H1 (cell line): ENCODE measurements around the gene PNCK. TPM values are rescaled to one million over a fixed set of nuclear protein-coding genes. Genes with fewer than 3 reads are reported as not detected.

Source experiments
- CTCF ChIA-PET: fragments of 300-600 bp; sonication (Branson Sonifier 250); formaldehyde crosslinking; loops from one replicate; lab custom pipeline; 2021; ENCODE audit not compliant: partially characterized antibody; lab: Charles Lee
- POLR2A ChIA-PET: fragments of 300-600 bp; sonication (Branson Sonifier 250); formaldehyde crosslinking; loops from one replicate; lab custom pipeline; 2021; ENCODE audit warnings: inconsistent platforms; ENCODE audit not compliant: partially characterized antibody; lab: Charles Lee
- DNase-seq, 2 experiments: peaks; one replicate each; pipeline versions ENCODE4 v3.0.0 to v3.0.0-alpha.2; 2010 to 2022; ENCODE audit warnings: low spot score in 2 of 2, low read depth in 1 of 2, mixed read lengths in 1 of 2
- FAIRE-seq: peaks from 2 replicates; lab custom pipeline; 2011; peaks lifted over from hg19 to GRCh38; lab: Jason Lieb, UNC
- H2AFZ ChIP-seq: 2 replicates; pipeline ENCODE4 v1.8.1; 2012; ENCODE audit warnings: low read length, inconsistent platforms
- H2AK5ac ChIP-seq: 2 replicates; pipeline ENCODE4 v1.6.1; 2013; ENCODE audit warnings: low read depth, low read length
- H2BK120ac ChIP-seq: replicated peaks from 2 replicates; pipeline ENCODE3; 2013; ENCODE audit warnings: low read depth, low read length, inconsistent platforms
- H2BK12ac ChIP-seq: 2 replicates; pipeline ENCODE4 v1.6.1; 2013; ENCODE audit warnings: low read depth, low read length
- H2BK15ac ChIP-seq: 2 replicates; pipeline ENCODE4 v1.6.1; 2013; ENCODE audit warnings: low read length
- H2BK20ac ChIP-seq: 2 replicates; pipeline ENCODE4 v1.6.1; 2013; ENCODE audit warnings: low read length
- H2BK5ac ChIP-seq: 2 replicates; pipeline ENCODE4 v1.6.1; 2013; ENCODE audit warnings: low read depth, low read length
- H3K14ac ChIP-seq: 2 replicates; pipeline ENCODE4 v1.6.1; 2013; ENCODE audit warnings: inconsistent platforms; ENCODE audit not compliant: insufficient read length
- H3K18ac ChIP-seq: 2 replicates; pipeline ENCODE4 v1.6.1; 2013; ENCODE audit warnings: low read length; ENCODE audit errors: extremely low read depth
- H3K23ac ChIP-seq: 2 replicates; pipeline ENCODE4 v1.6.1; 2013; ENCODE audit warnings: inconsistent platforms; ENCODE audit not compliant: insufficient read length
- H3K23me2 ChIP-seq: 2 replicates; pipeline ENCODE4 v1.6.1; 2013; ENCODE audit warnings: low read depth, low read length
- H3K27ac ChIP-seq: 2 replicates; pipeline ENCODE4 v1.6.1; 2011; ENCODE audit warnings: low read depth, low read length, inconsistent platforms
- H3K27me3 ChIP-seq, 4 experiments: replicated peaks in 1 of 4; 1 replicate in 1 of 4; 2 replicates in 3 of 4; pipeline versions ENCODE4 v1.6.1 to v1.8.1; 2011 to 2013; ENCODE audit warnings: low read length in 3 of 4, mild to moderate bottlenecking in 3 of 4, inconsistent platforms in 2 of 4, mixed read lengths in 2 of 4, moderate library complexity in 1 of 4; ENCODE audit not compliant: control insufficient read depth in 3 of 4, insufficient read depth in 3 of 4; ENCODE audit errors: extremely low read depth in 1 of 4
- H3K36me3 ChIP-seq, 4 experiments: 2 replicates each; pipeline versions ENCODE4 v1.6.1 to v1.8.1; 2011 to 2013; ENCODE audit warnings: mild to moderate bottlenecking in 4 of 4, low read length in 3 of 4, moderate library complexity in 2 of 4, control low read depth in 1 of 4, inconsistent platforms in 1 of 4; ENCODE audit not compliant: insufficient read depth in 4 of 4, control insufficient read depth in 2 of 4
- H3K4ac ChIP-seq: replicated peaks from 2 replicates; pipeline ENCODE3; 2013; ENCODE audit warnings: low read length, low read depth, mixed read lengths, inconsistent platforms; ENCODE audit not compliant: insufficient read length
- H3K4me1 ChIP-seq, 4 experiments: replicated peaks in 1 of 4; 1 replicate in 1 of 4; 2 replicates in 3 of 4; pipeline versions ENCODE4 v1.6.1 to v1.8.1; 2011 to 2013; ENCODE audit warnings: low read length in 3 of 4, inconsistent platforms in 2 of 4, mixed read lengths in 1 of 4; ENCODE audit not compliant: insufficient read depth in 4 of 4, control insufficient read depth in 3 of 4
- H3K4me2 ChIP-seq, 2 experiments: 2 replicates each; pipeline versions ENCODE4 v1.6.1 to v1.8.1; 2011 to 2013; ENCODE audit warnings: low read depth in 2 of 2, low read length in 2 of 2, control low read depth in 1 of 2, inconsistent platforms in 1 of 2, mild to moderate bottlenecking in 1 of 2; ENCODE audit not compliant: insufficient read depth in 1 of 2
- H3K4me3 ChIP-seq, 4 experiments: fragments of 200-600, 300-600 bp in 1 of 4; sonication (generic), shearing (Covaris generic), sonication (Bioruptor Twin) in 1 of 4; 2 replicates each; pipeline versions ENCODE4 v1.5.1 to v1.8.1; 2011 to 2016; ENCODE audit warnings: low read length in 4 of 4, low read depth in 3 of 4, control low read depth in 2 of 4, inconsistent platforms in 2 of 4, mild to moderate bottlenecking in 2 of 4, mixed read lengths in 1 of 4, moderate library complexity in 1 of 4; ENCODE audit not compliant: insufficient read depth in 2 of 4; ENCODE audit errors: extremely low read depth in 1 of 4
- H3K56ac ChIP-seq: replicated peaks from 2 replicates; pipeline ENCODE3; 2013; ENCODE audit warnings: low read depth, mild to moderate bottlenecking, mixed read lengths, low read length, inconsistent platforms; ENCODE audit not compliant: insufficient read length
- H3K79me1 ChIP-seq: 2 replicates; pipeline ENCODE4 v1.6.1; 2013; ENCODE audit warnings: low read depth, low read length, control low read depth
- H3K79me2 ChIP-seq, 2 experiments: 2 replicates each; pipeline versions ENCODE4 v1.6.1 to v1.8.1; 2012 to 2013; ENCODE audit warnings: low read length in 2 of 2, mild to moderate bottlenecking in 2 of 2, inconsistent platforms in 1 of 2; ENCODE audit not compliant: insufficient read depth in 2 of 2, control insufficient read depth in 1 of 2
- H3K9ac ChIP-seq, 4 experiments: replicated peaks in 1 of 4; 1 replicate in 1 of 4; 2 replicates in 3 of 4; pipeline versions ENCODE4 v1.6.1 to v1.8.1; 2011 to 2013; ENCODE audit warnings: low read depth in 3 of 4, low read length in 3 of 4, control low read depth in 2 of 4, mild to moderate bottlenecking in 2 of 4, moderate library complexity in 2 of 4, inconsistent platforms in 1 of 4; ENCODE audit errors: extremely low read depth in 1 of 4
- H3K9me3 ChIP-seq, 2 experiments: 2 replicates each; pipeline versions ENCODE4 v1.6.1 to v1.8.1; 2012 to 2013; ENCODE audit warnings: mild to moderate bottlenecking in 2 of 2, moderate library complexity in 2 of 2, control low read depth in 1 of 2, inconsistent platforms in 1 of 2, low read depth in 1 of 2, low read length in 1 of 2, mixed read lengths in 1 of 2; ENCODE audit not compliant: insufficient read depth in 2 of 2
- H4K20me1 ChIP-seq, 2 experiments: replicated peaks in 1 of 2; 2 replicates each; pipeline versions ENCODE3 to v1.8.1; 2011 to 2013; ENCODE audit warnings: inconsistent platforms in 2 of 2, low read length in 2 of 2, mild to moderate bottlenecking in 1 of 2; ENCODE audit not compliant: insufficient read depth in 2 of 2, control insufficient read depth in 1 of 2
- H4K5ac ChIP-seq: 2 replicates; pipeline ENCODE4 v1.6.1; 2013; ENCODE audit warnings: low read length, low read depth, mixed read lengths, inconsistent platforms; ENCODE audit not compliant: insufficient read length
- H4K8ac ChIP-seq: 2 replicates; pipeline ENCODE4 v1.8.0; 2013; ENCODE audit warnings: mild to moderate bottlenecking, moderate library complexity, low read length, inconsistent platforms; ENCODE audit not compliant: insufficient read depth; ENCODE audit errors: extremely low read depth
- H4K91ac ChIP-seq: replicated peaks from 2 replicates; pipeline ENCODE3; 2013; ENCODE audit warnings: low read length, mixed read lengths, inconsistent platforms; ENCODE audit not compliant: insufficient read length
- ASH2L ChIP-seq: fragments of 200-600, 300-600 bp; sonication (generic); IDR thresholded peaks from one replicate; pipeline ENCODE4 v1.7.1; 2017; ENCODE audit warnings: low read length
- BACH1 ChIP-seq: IDR thresholded peaks from 2 replicates; pipeline ENCODE4 v1.6.1; 2012; ENCODE audit warnings: low read length, improper control_type of control experiment
- BCL11A ChIP-seq, 2 experiments: IDR thresholded peaks; one replicate each; pipeline ENCODE4 v1.6.1; 2011; ENCODE audit warnings: low read depth in 2 of 2, low read length in 2 of 2, mild to moderate bottlenecking in 2 of 2
- CTBP2 ChIP-seq: IDR thresholded peaks from 2 replicates; pipeline ENCODE4 v1.7.0; 2011; ENCODE audit warnings: borderline replicate concordance, mild to moderate bottlenecking, moderate library complexity, mixed read lengths, low read length; ENCODE audit not compliant: insufficient read depth, insufficient read length
- GABPA ChIP-seq: IDR thresholded peaks from 2 replicates; pipeline ENCODE4 v1.6.1; 2011; ENCODE audit warnings: mild to moderate bottlenecking, low read length, moderate library complexity, borderline replicate concordance; ENCODE audit not compliant: insufficient read depth
- KDM4A ChIP-seq: IDR thresholded peaks from one replicate; pipeline ENCODE4 v1.7.1; 2012; ENCODE audit warnings: low read depth, mild to moderate bottlenecking, moderate library complexity, low read length, inconsistent platforms; ENCODE audit not compliant: severe bottlenecking
- WGBS, 2 experiments: shearing (Covaris generic) in 1 of 2; methylation state at CpG; one replicate each; pipeline versions ENCODE4 v1.1.6 to v1.1.7; 2013 to 2015; ENCODE audit warnings: low lambda C conversion rate in 2 of 2, mixed read lengths in 2 of 2, inconsistent platforms in 1 of 2, low coverage in 1 of 2, missing lambda C conversion rate in 1 of 2; ENCODE audit not compliant: insufficient replicate concordance in 2 of 2, insufficient coverage in 1 of 2, insufficient read length in 1 of 2; ENCODE audit errors: extremely low coverage in 1 of 2, missing lambda C conversion rate in 1 of 2; 5-methylcytosine and 5-hydroxymethylcytosine counted together
- polyA plus RNA-seq, 7 experiments: library from polyadenylated mRNA; depleted of rRNA in 3 of 7; stranded (reverse) in 5 of 7; unstranded in 2 of 7; fragments of >200 nt in 5 of 7; fragments of 200-250 nt in 2 of 7; gene quantifications; 1 replicate in 5 of 7; 2 replicates in 1 of 7; 4 replicates in 1 of 7; pipeline versions ENCODE4 v1.2.1 to v1.2.3, GENCODE V29; 2011 to 2013; ENCODE audit warnings: missing spikeins in 2 of 7, mixed read lengths in 2 of 7
- total RNA-seq: library from RNA; stranded (reverse); fragmentation: NEBNext Ultra II Directional; extraction: Animal tissue kit (Norgen Biotek cat#: 25700); gene quantifications from 2 replicates; pipeline ENCODE4 v1.2.1, GENCODE V29; 2021

PNCK gene
- total and polyA plus RNA-seq, 2 of the 8 experiments (the other 6 are each of a cell fraction or from before 2014, with no cell fraction given), result 6.2 to 6.3 TPM

- H2BK20ac ChIP-seq, result no peak overlapping the region
- DNase-seq (no peak), FAIRE-seq (no peak)
- TF ChIP-seq GABPA, result no peak
- TF ChIP-seq BCL11A (IDR thresholded peaks at IDR 0.05; ENCODE audit: low read depth in 2 of 2, low read length in 2 of 2), result no peak
- no peak for TF ChIP-seq KDM4A
- TF ChIP-seq CTBP2, result no peak
- TF ChIP-seq ASH2L, result no peak
- no peak for TF ChIP-seq BACH1
- H4K91ac ChIP-seq, result no peak overlapping the region
- POLR2A ChIA-PET, result no interaction called here
- peak overlapping the region; percentile 37 to 64 (median 48); a peak in 6 of 7 replicates for H3K9ac ChIP-seq
- H3K36me3 ChIP-seq, result peaks cover 0 to 26% (median 2%) of the 10 kb centered on the region in 4 experiments; a peak in 5 of 8 replicates
- H2AFZ ChIP-seq, result no peak overlapping the region
- no peak overlapping the region for H3K23ac ChIP-seq
- no peak overlapping the region for H2BK120ac ChIP-seq
- no peak overlapping the region for H4K8ac ChIP-seq
- peaks cover 2% of the 10 kb centered on the region in 2 experiments; a peak in 2 of 4 replicates for H3K9me3 ChIP-seq
- H2BK5ac ChIP-seq, result no peak overlapping the region
- H3K14ac ChIP-seq, result no peak overlapping the region
- peak overlapping the region; percentile 47 to 58 (median 51) for H3K4me3 ChIP-seq
- H4K5ac ChIP-seq, result no peak overlapping the region
- H3K79me1 ChIP-seq, result no peaks in the 10 kb centered on the region; the same call in 1 of the 2 replicates
- H3K18ac ChIP-seq, result no peak overlapping the region
- peaks cover 0 to 13% of the 10 kb centered on the region in 2 experiments; a peak in 3 of 4 replicates for H3K79me2 ChIP-seq
- H3K4ac ChIP-seq, result no peak overlapping the region
- no peak overlapping the region for H2BK15ac ChIP-seq
- CTCF ChIA-PET, result no interaction called here
- H3K27ac ChIP-seq, result no peak overlapping the region
- H3K4me2 ChIP-seq, result peak overlapping the region in 1 of 2 experiments; percentile 42; a peak in 2 of 4 replicates
- H3K56ac ChIP-seq, result no peak overlapping the region
- H2BK12ac ChIP-seq, result no peak overlapping the region
- no peaks in the 10 kb centered on the region for H3K23me2 ChIP-seq
- peaks cover 2 to 3% of the 10 kb centered on the region in 2 experiments for H4K20me1 ChIP-seq
- H3K27me3 ChIP-seq, result no peaks in the 10 kb centered on the region
- no peak overlapping the region for H2AK5ac ChIP-seq
- 3% methylated on average over 8 of the region's 57 CpGs; no CpG with 5 or more reads in 1 of the 2 experiments for WGBS, 2 experiments
- H3K4me1 ChIP-seq, result peaks cover 0 to 27% (median 11%) of the 10 kb centered on the region in 4 experiments; a peak in 6 of 7 replicates
Measured at GRCh38 chrX:153688506-153688905, 14.9 kb upstream of the PNCK start.
